HG03039 (cell line): ENCODE results near the gene PPP2R5D.

Experiments
- ATAC-seq: cut with Tn5 transposase; IDR thresholded peaks from one replicate; pipeline ENCODE4 v1.9.1; 2021; ENCODE audit warnings: mild to moderate bottlenecking, moderate library complexity; ENCODE audit not compliant: unreplicated experiment

PPP2R5D gene

GRCh38 chr6:43053545-43054205 is 69.3 kb downstream of the PPP2R5D start, which contains the start of gene CUL7:
TSS of gene CUL7 (minus strand) at chr6:43053851. CDS start at chr6:43052788, 1,063 bp downstream.
- ATAC-seq = peak; percentile 87

DNA sequence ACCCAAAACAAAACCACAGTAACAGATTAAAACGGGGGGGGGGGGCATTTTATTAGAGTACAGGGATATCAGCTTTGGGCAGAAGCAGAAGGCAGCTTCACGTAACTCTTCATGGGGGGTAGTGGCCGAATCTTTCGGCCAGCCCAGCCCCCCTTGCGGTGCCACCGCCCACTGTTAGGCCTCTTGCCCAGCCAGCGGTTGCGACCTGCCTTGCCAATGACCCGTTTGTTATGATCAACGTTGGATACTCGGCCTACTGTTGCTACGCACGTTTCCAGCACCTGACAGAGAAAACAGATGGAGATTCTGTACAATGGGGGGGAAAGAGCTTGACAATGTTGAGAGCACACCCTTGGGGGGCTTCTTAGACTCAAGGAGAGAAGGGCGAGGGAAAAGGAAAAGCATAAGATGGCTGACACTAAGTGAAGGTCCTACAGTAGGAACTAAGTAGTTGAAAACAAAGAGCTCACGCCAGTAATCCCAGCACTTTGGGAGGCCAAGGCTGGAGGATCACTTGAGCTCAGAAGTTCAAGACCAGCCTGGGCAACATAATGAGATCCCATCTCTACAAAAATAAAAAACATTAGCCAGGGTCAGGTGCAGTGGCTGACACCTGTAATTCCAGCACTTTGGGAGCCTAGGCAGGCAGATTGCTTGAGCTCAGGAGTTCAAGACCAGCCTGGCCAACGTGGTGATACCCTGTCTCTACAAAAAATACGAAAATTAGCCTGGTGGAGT is 70.0 kb downstream of the PPP2R5D start:
- no peak for ATAC-seq

DNA sequence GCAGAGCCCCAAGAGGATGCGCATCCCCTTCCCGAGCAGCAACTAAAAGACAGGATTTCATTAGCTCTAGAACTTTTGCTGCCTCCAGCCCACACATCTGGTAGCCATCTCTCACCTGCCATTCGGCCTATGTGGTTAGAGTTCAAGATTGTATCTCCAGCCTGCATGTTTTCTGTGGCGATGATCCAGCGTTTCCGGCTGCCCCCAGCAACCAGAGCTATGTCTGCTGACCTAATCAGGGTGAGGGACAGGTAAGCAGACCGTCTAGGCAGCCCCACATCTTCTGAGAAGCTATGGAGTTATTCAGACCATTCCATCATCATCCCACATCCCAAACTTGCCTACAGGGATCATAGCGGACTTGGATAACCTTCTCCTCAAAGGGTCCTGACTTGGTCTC is 71.6 kb downstream of the PPP2R5D start:
- ATAC-seq = no peak

GRCh38 chr6:43058531-43058930 is 74.2 kb downstream of the PPP2R5D start:
- no peak for ATAC-seq

- ATAC-seq = peak; percentile 75
Measured at GRCh38 chr6:43059168-43060033, 75.0 kb downstream of the PPP2R5D start, which contains the start of the genes KLC4 and MRPL2. TSS of gene KLC4 (plus strand) at chr6:43059631. CDS start at chr6:43061336, 1,705 bp downstream. TSS of gene MRPL2 (minus strand) at chr6:43059434. CDS start at chr6:43059381, 53 bp downstream.

DNA sequence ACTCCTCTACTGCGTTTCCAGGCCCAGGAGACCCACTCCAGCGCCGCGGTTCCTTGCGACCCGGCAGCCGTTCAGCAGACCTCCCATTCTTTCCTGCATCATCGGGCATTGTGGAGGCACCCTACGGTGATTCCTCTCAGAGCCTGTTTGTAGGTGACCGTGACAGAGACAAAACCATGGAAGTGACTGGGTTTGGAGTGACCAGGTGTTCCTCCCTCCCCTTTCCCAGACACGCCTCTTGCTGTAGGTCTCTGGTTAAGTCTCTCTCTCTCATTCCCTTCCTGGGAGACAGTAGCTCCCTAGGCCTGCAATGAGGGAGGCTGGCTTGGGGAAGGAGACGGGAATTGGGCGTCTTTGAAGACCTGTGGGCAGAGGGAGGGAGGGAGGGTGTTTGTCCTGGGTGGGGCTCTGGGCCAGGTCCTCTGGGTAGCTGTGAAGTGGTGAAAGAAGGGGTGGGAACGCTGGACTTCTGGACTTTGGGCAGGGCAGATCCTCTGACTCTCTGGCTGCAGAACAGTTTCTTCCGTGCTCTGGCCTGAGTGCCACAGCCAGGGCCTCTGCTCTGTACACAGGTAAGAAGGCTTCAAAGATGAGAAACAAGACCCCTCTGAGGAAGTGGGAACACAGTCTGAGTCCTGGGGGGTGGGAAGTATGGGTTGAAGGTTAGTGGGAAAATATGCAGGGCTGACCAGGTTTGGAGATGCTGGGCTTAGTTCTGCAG is 75.8 kb downstream of the PPP2R5D start:
- no peak for ATAC-seq

DNA sequence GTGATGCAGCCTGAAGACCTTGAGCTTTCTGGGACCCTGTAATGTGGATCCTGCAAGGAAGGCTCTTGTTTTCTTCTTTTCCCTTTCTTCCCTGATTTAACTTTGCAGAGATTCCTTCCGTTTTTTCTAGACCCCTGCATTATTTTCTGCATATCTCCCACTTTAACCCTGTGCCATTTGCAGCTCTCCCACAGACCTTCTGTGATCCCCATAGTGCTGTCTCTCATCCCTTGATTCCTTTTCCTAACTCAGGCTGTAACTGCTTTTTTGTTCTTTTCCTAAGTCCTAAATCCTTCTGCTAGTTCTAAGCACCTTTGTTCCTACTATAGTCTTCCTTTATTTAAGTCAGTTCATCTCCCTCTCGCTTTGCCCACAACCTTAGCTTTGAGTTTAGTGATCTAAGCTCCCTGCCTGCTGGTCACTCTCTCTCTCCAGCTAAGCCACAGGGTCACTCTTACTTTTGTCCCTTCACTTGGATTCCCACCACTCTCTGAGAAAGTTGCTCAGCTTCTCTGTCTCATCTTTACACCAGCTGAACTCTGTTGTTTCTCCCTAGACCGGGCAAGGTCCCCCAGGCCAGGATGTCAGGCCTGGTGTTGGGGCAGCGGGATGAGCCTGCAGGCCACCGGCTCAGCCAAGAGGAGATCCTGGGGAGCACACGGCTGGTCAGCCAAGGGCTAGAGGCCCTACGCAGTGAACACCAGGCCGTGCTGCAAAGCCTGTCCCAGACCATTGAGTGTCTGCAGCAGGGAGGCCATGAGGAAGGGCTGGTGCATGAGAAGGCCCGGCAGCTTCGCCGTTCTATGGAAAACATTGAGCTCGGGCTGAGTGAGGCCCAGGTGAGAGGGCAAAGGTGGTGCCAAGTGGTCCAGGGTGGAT is 76.6 kb downstream of the PPP2R5D start:
- no peak for ATAC-seq

DNA sequence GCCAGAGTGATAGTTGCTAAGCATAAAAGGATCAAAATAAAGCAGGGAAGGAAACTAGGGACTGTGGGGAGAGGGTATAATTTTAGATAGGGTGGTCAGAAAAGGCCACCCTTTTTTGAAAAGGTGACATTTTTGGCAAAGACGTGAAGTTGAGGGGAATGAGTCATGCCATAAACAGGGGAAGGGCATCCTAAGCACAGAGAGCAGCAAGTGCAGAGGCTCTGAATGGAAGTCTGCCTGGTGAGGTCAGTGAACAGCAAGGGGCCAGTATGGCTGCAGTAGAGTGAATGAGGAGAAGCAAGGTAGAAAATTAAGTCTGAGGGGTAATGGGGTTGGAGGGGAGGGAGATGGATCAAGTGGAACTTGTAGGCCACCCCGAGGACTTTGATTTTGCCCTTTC is 77.5 kb downstream of the PPP2R5D start:
- ATAC-seq = no peak
